SK-N-SH (cell line): ENCODE results near the gene TPH2.

ENCODE experiments used
- CTCF ChIP-seq: fragments of 200-600 bp; sonication (generic); IDR thresholded peaks from 2 replicates; pipeline ENCODE4 v1.6.1; 2017; ENCODE audit warnings: antibody characterized with exemption, mild to moderate bottlenecking, moderate library complexity
- EP300 ChIP-seq, 2 experiments: IDR thresholded peaks; 2 replicates each; pipeline versions ENCODE4 v1.4.0 to v1.6.1; 2012; ENCODE audit warnings: borderline replicate concordance in 1 of 2, low read depth in 1 of 2, low read length in 1 of 2
- FOXM1 ChIP-seq: IDR thresholded peaks from 2 replicates; pipeline ENCODE4 v1.4.0; 2012; ENCODE audit warnings: low read depth, mild to moderate bottlenecking
- JUND ChIP-seq: IDR thresholded peaks from 2 replicates; pipeline ENCODE4 v1.4.0; 2012
- NRF1 ChIP-seq: IDR thresholded peaks from 2 replicates; pipeline ENCODE4 v1.6.1; 2012; ENCODE audit warnings: low read depth, mild to moderate bottlenecking, low read length
- POLR2AphosphoS5 ChIP-seq: IDR thresholded peaks from 2 replicates; pipeline ENCODE4 v1.6.1; 2012; ENCODE audit warnings: low read depth, low read length
- RXRA ChIP-seq: IDR thresholded peaks from 2 replicates; pipeline ENCODE4 v1.4.0; 2012; ENCODE audit warnings: low read depth, mild to moderate bottlenecking, borderline replicate concordance
- SMC3 ChIP-seq: IDR thresholded peaks from 2 replicates; pipeline ENCODE4 v1.6.1; 2012; ENCODE audit warnings: low read depth, low read length, improper control_type of control experiment
- YY1 ChIP-seq: IDR thresholded peaks from 2 replicates; pipeline ENCODE4 v1.4.0; 2012; ENCODE audit warnings: low read depth, mild to moderate bottlenecking
- ZBTB33 ChIP-seq: IDR thresholded peaks from 2 replicates; pipeline ENCODE4 v1.4.0; 2012; ENCODE audit warnings: low read depth, borderline replicate concordance
- TF ChIP-seq, protein P1 (sequence below): IDR thresholded peaks from 2 replicates; pipeline ENCODE4 v1.4.0; 2012; ENCODE audit warnings: low read depth
- TF ChIP-seq, protein P2 (sequence below): IDR thresholded peaks from 2 replicates; pipeline ENCODE4; 2012

GRCh38 chr12:71954861-71955260 is 16.2 kb downstream of the TPH2 start:
- TF ChIP-seq ZBTB33 (no peak), CTCF (no peak), RXRA (no peak), NRF1 (no peak), SMC3 (no peak), FOXM1 (no peak), EP300 (IDR thresholded peaks at IDR 0.05; ENCODE audit: borderline replicate concordance in 1 of 2, low read depth in 1 of 2, low read length in 1 of 2) (no peak), JUND (no peak), YY1 (no peak), POLR2AphosphoS5 (no peak)
- TF ChIP-seq, protein P1, sequence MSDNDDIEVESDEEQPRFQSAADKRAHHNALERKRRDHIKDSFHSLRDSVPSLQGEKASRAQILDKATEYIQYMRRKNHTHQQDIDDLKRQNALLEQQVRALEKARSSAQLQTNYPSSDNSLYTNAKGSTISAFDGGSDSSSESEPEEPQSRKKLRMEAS = no peak
- TF ChIP-seq, protein P2, sequence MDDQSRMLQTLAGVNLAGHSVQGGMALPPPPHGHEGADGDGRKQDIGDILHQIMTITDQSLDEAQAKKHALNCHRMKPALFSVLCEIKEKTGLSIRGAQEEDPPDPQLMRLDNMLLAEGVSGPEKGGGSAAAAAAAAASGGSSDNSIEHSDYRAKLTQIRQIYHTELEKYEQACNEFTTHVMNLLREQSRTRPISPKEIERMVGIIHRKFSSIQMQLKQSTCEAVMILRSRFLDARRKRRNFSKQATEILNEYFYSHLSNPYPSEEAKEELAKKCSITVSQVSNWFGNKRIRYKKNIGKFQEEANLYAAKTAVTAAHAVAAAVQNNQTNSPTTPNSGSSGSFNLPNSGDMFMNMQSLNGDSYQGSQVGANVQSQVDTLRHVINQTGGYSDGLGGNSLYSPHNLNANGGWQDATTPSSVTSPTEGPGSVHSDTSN = no peak
